Fibroblast of the aortic adventitia (primary cell): ENCODE measurements around the gene SLC6A6. TPM values are rescaled to one million over a fixed set of nuclear protein-coding genes. Genes with fewer than 3 reads are reported as not detected.

Experiments
- DNase-seq: peaks from one replicate; pipeline ENCODE4 v3.0.0-alpha.2; 2010; ENCODE audit warnings: low read depth
- H3K4me3 ChIP-seq: 2 replicates; pipeline ENCODE4 v1.5.1; 2011; ENCODE audit warnings: low read depth, mild to moderate bottlenecking, control low read depth, low read length, moderate library complexity
- total RNA-seq: library from RNA; depleted of rRNA; stranded (reverse); fragments of >200 nt; gene quantifications from 2 replicates; pipeline ENCODE4 v1.2.3, GENCODE V29; 2012; ENCODE audit warnings: low replicate concordance
- TF ChIP-seq, protein P1 (sequence below): IDR thresholded peaks from 2 replicates; pipeline ENCODE4 v1.5.1; 2011; ENCODE audit warnings: mild to moderate bottlenecking, low read length, control low read depth, inconsistent platforms; ENCODE audit not compliant: insufficient read depth

Gene SLC6A6
- total RNA-seq, 1 donor: 31.4 TPM

DNA sequence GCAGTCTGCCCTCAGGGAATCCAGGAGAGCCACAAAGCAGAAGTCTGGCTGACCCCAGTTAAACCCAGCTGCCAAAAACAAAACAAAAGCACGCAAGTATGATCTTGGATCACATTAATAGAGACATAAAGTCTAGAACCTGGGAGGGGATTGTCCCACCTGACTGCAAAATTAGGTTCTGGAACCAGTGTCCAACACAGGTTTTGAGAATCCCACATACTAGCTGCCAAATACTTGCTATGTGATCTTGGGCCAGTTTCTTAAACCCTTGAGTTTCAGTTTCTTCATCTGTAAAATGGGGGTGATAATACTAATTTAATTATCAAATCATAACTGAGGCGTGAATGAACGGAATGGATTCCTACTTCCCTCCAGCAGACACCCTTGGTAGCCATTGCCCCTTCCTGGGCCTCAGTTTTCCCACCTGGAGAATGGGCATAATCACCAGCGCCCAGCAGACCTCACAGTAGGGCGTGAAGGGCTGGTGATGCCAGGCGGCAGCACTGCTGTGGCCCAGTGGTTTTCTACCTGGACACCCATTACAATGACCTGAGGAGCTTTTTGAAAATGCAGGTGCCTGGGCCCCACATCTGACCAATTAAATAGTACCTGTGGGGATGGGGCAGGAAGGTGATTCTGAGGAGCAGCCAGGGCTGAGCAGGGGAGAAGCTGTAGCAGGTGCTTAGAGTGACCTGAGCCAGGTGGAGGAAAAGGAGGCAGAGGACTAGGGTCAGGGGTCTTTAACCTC is 105.5 kb downstream of the SLC6A6 start:
- TF ChIP-seq, protein P1, sequence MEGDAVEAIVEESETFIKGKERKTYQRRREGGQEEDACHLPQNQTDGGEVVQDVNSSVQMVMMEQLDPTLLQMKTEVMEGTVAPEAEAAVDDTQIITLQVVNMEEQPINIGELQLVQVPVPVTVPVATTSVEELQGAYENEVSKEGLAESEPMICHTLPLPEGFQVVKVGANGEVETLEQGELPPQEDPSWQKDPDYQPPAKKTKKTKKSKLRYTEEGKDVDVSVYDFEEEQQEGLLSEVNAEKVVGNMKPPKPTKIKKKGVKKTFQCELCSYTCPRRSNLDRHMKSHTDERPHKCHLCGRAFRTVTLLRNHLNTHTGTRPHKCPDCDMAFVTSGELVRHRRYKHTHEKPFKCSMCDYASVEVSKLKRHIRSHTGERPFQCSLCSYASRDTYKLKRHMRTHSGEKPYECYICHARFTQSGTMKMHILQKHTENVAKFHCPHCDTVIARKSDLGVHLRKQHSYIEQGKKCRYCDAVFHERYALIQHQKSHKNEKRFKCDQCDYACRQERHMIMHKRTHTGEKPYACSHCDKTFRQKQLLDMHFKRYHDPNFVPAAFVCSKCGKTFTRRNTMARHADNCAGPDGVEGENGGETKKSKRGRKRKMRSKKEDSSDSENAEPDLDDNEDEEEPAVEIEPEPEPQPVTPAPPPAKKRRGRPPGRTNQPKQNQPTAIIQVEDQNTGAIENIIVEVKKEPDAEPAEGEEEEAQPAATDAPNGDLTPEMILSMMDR: no peak
- no peak overlapping the region for H3K4me3 ChIP-seq
- no peak for DNase-seq

DNA sequence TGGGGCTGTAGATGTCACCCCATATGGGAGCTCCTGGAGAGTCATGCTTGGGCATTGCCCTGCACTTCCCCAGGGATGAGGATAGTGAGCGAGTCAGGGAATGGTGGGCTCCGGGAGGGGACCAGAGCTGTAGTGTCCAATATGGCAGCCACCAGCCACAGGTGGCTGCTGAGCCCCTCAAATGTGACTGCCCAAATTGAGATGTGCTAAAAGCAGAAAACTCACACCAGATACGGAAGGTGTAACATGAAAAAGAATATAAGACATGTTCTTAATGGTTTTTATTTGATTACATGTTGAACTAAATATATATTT is 106.1 kb downstream of the SLC6A6 start:
- TF ChIP-seq, protein P1: no peak
- H3K4me3 ChIP-seq: no peak overlapping the region
- no peak for DNase-seq

DNA sequence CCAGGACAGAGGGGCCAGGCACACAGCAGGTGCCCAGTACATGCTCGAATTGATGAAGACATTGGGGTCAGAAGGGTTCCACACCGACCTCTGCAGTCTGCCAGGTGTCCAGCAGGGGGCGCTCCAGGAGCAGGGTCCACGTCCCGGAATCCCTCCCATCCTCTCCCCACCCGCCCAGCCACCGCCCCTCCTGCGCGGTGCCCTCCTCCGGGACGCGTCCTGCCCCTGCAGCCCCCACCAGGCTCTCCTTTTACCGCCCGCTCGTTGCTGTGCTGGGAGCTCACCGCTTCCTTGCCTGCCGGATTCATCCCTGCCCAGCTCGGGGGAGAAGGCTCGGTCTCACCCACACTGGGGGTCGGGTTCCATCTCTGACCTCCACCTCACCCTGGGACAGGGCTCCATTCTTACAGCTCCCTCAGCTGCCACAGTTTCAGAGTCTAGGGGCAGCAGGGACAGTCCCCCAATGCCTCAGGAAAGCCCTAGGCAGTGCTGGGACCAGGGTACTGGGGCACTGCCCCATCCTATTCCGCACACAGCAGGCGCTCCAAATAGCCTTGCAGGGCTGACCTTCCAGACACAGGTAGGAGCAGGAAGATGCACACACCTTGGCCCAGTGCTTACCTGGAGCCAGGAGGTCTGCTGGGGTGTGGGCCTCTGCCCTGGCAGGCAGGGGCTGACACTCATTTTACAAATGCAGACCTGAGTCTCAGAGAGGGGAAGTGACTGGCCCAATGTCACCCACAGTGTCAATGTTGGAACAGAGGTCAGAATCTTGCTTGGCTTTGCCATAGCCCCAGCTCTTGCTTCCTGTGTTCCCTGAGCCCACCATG is 106.8 kb downstream of the SLC6A6 start:
- no peak overlapping the region for H3K4me3 ChIP-seq
- peak; percentile 42 for DNase-seq
- TF ChIP-seq, protein P1: peak; percentile 88

DNA sequence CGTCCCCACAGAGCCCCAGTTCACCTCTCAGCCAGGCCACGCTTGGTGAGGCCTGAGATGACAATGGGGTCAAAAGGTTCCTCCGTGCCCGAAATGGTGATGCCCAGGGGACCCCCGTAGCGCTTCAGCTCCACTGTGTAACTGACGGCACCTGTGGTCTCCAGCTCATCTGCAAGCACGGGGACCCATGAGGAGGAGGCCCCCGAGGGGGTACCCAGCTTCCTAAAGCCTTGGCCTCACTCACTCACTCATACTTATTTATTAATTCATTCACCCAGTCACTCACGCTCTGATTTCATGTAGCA is 107.3 kb downstream of the SLC6A6 start:
- DNase-seq: no peak
- TF ChIP-seq, protein P1: no peak
- H3K4me3 ChIP-seq: no peak overlapping the region

DNA sequence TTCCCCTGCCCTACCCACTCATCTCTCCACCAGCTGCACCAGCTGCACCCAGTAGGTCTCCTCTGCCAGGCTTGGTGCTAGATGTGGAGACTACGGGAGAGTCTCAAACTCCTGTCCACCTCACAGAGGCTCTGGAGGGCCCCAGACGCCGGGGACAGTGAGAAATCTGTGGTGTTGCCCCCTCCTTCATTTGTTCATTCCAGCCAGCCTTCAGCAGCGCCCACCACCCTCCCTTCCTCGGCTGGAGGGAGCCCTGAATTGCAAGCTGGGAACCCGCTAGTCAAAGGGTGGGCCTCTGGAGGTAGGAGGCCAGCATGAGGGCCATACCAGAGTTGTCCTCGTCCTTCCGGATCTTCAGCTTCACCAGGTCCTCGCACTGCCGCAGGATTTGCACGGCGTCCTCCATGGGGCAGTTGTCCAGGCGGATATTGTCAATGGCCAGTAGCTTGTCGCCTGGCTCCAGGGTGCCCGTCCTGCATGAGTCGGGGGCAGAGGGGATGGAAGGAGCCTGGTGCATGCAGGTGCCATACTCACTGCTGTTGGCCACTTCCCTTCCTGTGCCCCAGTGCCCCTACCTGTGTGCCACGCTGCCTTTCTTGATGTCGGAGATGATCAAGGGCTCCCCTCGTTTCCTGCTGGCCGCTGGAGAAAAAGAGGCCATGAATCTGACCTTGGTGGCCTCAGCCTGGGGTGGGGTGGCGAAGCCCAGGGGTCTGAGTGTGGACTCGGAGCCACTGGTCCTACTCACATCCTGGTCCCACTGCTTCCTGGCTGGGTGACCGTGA is 108.6 kb downstream of the SLC6A6 start:
- DNase-seq: no peak
- no peak overlapping the region for H3K4me3 ChIP-seq
- TF ChIP-seq, protein P1: no peak

DNA sequence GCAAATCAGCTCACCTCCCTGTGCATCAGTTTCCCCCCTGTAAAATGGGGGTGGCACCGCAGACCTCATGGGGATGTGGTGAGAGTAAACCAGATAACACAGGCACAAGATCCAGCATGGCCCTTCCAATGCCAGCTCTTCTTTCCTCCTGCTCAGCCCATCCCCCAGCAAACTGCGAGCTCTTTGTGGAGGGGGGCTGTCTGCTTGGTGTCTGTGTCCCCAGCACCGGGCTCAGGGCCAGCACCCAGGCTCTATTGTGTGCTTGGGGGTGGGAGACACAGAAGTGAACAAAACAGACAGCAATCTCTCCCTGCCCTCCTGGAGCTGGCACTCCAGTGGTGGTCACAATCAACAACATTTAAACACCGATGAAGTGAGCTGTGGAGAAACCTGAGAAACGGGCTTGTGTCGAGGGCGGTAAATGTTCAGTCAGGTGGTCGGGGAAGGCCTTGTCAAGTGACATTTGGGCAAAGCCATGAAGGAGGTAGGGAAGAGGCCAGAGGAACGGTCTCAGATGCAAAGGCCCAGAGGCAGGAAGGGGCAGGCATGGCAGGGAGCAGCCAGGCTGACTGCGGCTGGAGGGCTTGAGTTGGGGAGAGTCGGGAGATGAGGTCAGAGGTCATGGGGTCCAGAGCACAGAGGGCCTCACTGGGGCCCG is 109.3 kb downstream of the SLC6A6 start:
- TF ChIP-seq, protein P1: no peak
- no peak for DNase-seq
- H3K4me3 ChIP-seq: no peak overlapping the region
